ENCODE measurements around the gene ANXA6. TPM values are rescaled to one million over a fixed set of nuclear protein-coding genes. Genes with fewer than 3 reads are reported as not detected.

The ANXA6 gene
- total and polyA plus RNA-seq, 8 donors, result 28.4 to 240 (median 88.2) TPM

GRCh38 chr5:151054709-151055108, 102.9 kb downstream of the ANXA6 start:
- H3K4me3 ChIP-seq, result no peak overlapping the region
- no peaks in the 10 kb centered on the region for H3K27me3 ChIP-seq
- peaks cover 5 to 56% (median 17%) of the 10 kb centered on the region in 4 donors for H3K4me1 ChIP-seq
- WGBS, 5 donors, result 78 to 89% (median 83%) methylated on average over 3 of the region's 3 CpGs
- no peaks in the 10 kb centered on the region for H3K9me3 ChIP-seq
- intact Hi-C loops (cut with DNase I; ENCODE audit: low total_unique reads), result loop anchor here (5.0 to 10.0 kb wide), 2 partner anchors 63 to 190 kb away; no protein-coding TSS in a partner anchor
- TF ChIP-seq EP300 (IDR thresholded peaks at IDR 0.05) (no peak), POLR2A (IDR thresholded peaks at IDR 0.05) (no peak), CTCF (IDR thresholded peaks at IDR 0.05) (no peak), POLR2AphosphoS5 (IDR thresholded peaks at IDR 0.05) (no peak)
- no peak for DNase-seq
- H3K27ac ChIP-seq, result peak overlapping the region in 1 of 5 donors; percentile 14
- H3K36me3 ChIP-seq, result peaks cover 58 to 100% (median 90%) of the 10 kb centered on the region in 4 donors

- TF ChIP-seq EP300 (IDR thresholded peaks at IDR 0.05) (no peak), POLR2A (IDR thresholded peaks at IDR 0.05) (no peak), CTCF (IDR thresholded peaks at IDR 0.05) (no peak), POLR2AphosphoS5 (IDR thresholded peaks at IDR 0.05) (no peak)
- Histone ChIP-seq H3K9me3 (no peaks in the 10 kb centered on the region), H3K4me3 (no peak overlapping the region), H3K27ac (peak overlapping the region in 1 of 5 donors; percentile 14), H3K27me3 (no peaks in the 10 kb centered on the region), H3K4me1 (peaks cover 4 to 49% (median 10%) of the 10 kb centered on the region in 4 donors), H3K36me3 (peaks cover 66 to 100% (median 92%) of the 10 kb centered on the region in 4 donors)
- DNase-seq, result no peak
- intact Hi-C loops (cut with DNase I; ENCODE audit: low total_unique reads), result loop anchor here (5.0 to 10.0 kb wide), 2 partner anchors 63 to 191 kb away; no protein-coding TSS in a partner anchor
- 92 to 98% (median 96%) methylated on average over 4 of the region's 4 CpGs for WGBS, 5 donors
Measured at GRCh38 chr5:151053796-151054462, 103.7 kb downstream of the ANXA6 start.

GRCh38 chr5:151052836-151053235, 104.7 kb downstream of the ANXA6 start:
- 67 to 87% (median 80%) methylated on average over 3 of the region's 3 CpGs for WGBS, 5 donors
- Histone ChIP-seq H3K27me3 (no peaks in the 10 kb centered on the region), H3K4me3 (no peak overlapping the region), H3K36me3 (peaks cover 68 to 100% (median 92%) of the 10 kb centered on the region in 4 donors), H3K9me3 (no peaks in the 10 kb centered on the region), H3K4me1 (peaks cover 4 to 46% (median 7%) of the 10 kb centered on the region in 4 donors), H3K27ac (peak overlapping the region in 1 of 5 donors; percentile 16)
- TF ChIP-seq POLR2A (IDR thresholded peaks at IDR 0.05), result no peak
- TF ChIP-seq CTCF (IDR thresholded peaks at IDR 0.05), result no peak
- no peak for TF ChIP-seq POLR2AphosphoS5 (IDR thresholded peaks at IDR 0.05)
- TF ChIP-seq EP300 (IDR thresholded peaks at IDR 0.05), result no peak
- intact Hi-C loops (cut with DNase I; ENCODE audit: low total_unique reads), result loop anchor here (5.0 to 10.0 kb wide), 2 partner anchors 64 to 192 kb away; no protein-coding TSS in a partner anchor
- no peak for DNase-seq

GRCh38 chr5:151051931-151052608, 105.5 kb downstream of the ANXA6 start:
- peaks cover 4 to 48% (median 7%) of the 10 kb centered on the region in 4 donors for H3K4me1 ChIP-seq
- H3K27ac ChIP-seq, result peak overlapping the region in 3 of 5 donors; percentile 55 to 64 (median 62)
- no peak for DNase-seq
- no peaks in the 10 kb centered on the region for H3K27me3 ChIP-seq
- intact Hi-C loops (cut with DNase I; ENCODE audit: low total_unique reads), result loop anchor here (5.0 to 10.0 kb wide), 2 partner anchors 65 to 193 kb away; no protein-coding TSS in a partner anchor
- TF ChIP-seq EP300 (IDR thresholded peaks at IDR 0.05), result no peak
- no peak for TF ChIP-seq POLR2A (IDR thresholded peaks at IDR 0.05)
- TF ChIP-seq CTCF (IDR thresholded peaks at IDR 0.05), result no peak
- no peak for TF ChIP-seq POLR2AphosphoS5 (IDR thresholded peaks at IDR 0.05)
- H3K4me3 ChIP-seq, result no peak overlapping the region
- WGBS, 5 donors, result 81 to 90% (median 85%) methylated on average over 10 of the region's 10 CpGs
- peaks cover 66 to 100% (median 92%) of the 10 kb centered on the region in 4 donors for H3K36me3 ChIP-seq
- H3K9me3 ChIP-seq, result no peaks in the 10 kb centered on the region

Data from stomach (tissue), 9 donors.